ENCODE data around the gene SNTG2.
"Not testable (repeated sequence)": the region's sequence is repeated elsewhere in the genome, so short reads cannot be mapped to it uniquely, and the experiment has no call there.

DNA sequence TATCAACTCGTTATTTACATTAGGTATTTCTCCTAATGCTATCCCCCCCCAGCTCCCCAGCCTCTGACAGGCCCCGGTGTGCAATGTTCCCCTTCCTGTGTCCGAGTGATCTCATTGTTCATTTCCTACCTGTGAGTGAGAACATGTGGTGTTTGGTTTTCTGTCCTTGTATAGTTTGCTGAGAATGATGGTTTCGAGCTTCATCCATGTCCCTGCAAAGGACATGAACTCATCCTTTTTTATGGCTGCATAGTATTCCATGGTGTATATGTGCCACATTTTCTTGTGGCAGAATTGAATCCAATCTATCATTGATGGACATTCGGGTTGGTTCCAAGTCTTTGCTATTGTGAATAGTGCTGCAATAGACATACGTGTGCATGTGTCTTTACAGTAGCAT lies 439.5 kb downstream of the SNTG2 start:
- TF ChIP-seq, protein P1, sequence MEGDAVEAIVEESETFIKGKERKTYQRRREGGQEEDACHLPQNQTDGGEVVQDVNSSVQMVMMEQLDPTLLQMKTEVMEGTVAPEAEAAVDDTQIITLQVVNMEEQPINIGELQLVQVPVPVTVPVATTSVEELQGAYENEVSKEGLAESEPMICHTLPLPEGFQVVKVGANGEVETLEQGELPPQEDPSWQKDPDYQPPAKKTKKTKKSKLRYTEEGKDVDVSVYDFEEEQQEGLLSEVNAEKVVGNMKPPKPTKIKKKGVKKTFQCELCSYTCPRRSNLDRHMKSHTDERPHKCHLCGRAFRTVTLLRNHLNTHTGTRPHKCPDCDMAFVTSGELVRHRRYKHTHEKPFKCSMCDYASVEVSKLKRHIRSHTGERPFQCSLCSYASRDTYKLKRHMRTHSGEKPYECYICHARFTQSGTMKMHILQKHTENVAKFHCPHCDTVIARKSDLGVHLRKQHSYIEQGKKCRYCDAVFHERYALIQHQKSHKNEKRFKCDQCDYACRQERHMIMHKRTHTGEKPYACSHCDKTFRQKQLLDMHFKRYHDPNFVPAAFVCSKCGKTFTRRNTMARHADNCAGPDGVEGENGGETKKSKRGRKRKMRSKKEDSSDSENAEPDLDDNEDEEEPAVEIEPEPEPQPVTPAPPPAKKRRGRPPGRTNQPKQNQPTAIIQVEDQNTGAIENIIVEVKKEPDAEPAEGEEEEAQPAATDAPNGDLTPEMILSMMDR (conservative IDR thresholded peaks at IDR 0.05; ENCODE audit: low read length): not testable (repeated sequence)
- not testable (repeated sequence) for TF ChIP-seq EZH2phosphoT487 (IDR thresholded peaks at IDR 0.05; ENCODE audit: borderline replicate concordance)
